GM21576 (cell line): ENCODE measurements around the gene TWIST1.

ENCODE experiments used
- ATAC-seq: cut with Tn5 transposase; IDR thresholded peaks from one replicate; pipeline ENCODE4 v1.9.1; 2021; ENCODE audit warnings: mild to moderate bottlenecking, moderate library complexity; ENCODE audit not compliant: unreplicated experiment

TWIST1 gene

DNA sequence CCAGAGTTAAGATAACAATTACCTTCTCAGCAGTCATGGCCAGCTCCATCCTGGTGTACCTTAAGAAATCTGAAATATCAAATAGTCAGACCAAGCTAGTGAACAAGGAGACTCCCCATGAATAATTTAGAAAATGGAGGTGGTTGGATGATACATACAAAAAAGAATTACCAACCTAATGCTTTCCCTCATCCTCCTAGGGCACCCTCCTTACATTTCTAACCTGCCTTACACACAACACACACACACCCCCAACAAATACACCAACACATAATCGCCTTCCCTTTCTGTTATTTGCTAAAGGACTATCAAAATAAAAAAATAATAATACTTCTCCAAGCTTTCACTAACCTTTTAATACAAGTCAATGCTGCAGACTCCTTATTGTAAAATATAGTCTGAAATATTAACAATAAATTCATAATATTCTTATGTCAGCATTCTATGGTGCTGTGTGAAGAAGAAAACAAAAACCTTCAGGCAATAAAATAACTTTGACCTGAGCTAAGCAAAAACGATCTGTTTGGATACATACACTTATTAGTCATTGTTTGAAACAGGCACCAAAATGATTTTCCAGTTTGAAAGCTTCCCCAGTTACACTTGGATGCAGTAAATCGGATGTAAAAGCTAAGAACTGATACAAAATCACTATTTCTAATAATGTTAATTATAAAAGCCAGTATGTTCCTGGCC, 3.4 kb downstream of the TWIST1 start:
- no peak for ATAC-seq

DNA sequence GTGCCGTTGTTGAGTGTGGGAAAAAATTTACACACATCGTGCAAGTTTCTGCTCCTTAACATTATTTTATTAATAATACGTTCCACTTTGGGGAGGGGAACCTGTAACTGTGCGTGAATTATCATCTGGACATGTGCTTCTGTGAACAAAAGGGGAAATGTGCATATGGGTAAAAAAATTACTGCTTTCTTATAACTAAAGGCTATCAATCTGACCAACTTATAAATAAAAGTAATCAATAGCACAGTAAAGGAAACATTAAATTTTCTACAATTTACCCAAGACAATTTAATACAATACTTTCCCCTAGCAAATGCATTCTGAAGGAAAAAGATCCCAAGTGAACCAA, 4.5 kb downstream of the TWIST1 start:
- ATAC-seq, result no peak

- ATAC-seq, result no peak
These were observed 5.0 kb downstream of the TWIST1 start for GRCh38 chr7:19112274-19113001.

DNA sequence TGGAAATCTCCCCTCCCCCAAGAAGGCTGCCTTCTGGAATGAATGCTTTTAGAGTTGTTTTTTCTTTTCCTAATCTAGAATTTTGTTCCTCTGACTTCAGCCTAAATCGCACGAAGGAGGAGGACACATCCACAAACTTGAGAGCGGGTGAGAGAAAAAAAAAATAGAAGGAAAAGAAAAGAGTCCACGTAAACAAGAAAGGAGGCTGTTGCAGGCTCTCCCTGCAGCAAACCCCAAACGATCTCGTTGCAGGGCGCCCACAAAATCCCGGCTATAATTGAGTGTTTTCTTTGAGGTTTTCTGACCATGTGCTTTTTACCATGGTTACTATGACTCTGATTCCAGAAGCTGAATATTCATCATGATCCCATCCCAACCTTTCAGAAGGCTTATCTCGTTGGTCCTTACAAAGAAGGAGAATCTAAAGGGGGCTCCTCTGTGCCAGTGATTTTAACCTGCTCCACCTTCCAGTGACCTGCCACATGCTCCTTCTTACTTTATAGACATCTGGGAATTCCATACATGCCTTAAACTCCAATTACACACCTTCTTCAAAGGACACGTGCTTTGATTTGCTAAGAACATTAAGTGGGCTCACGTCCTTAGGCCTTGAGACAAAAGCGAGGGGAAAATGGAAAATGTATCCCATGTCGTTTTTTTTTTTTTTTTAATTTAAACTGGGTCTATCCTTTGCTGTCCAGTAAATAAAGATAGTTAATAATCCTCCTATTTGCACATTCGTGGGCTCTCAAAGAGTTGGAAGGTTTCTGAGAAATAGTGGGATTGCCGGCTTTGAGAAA, 5.8 kb downstream of the TWIST1 start:
- ATAC-seq, result no peak

GRCh38 chr7:19110776-19111175, 6.7 kb downstream of the TWIST1 start:
- no peak for ATAC-seq

- no peak for ATAC-seq
These were observed 7.3 kb downstream of the TWIST1 start for GRCh38 chr7:19110026-19110730.

DNA sequence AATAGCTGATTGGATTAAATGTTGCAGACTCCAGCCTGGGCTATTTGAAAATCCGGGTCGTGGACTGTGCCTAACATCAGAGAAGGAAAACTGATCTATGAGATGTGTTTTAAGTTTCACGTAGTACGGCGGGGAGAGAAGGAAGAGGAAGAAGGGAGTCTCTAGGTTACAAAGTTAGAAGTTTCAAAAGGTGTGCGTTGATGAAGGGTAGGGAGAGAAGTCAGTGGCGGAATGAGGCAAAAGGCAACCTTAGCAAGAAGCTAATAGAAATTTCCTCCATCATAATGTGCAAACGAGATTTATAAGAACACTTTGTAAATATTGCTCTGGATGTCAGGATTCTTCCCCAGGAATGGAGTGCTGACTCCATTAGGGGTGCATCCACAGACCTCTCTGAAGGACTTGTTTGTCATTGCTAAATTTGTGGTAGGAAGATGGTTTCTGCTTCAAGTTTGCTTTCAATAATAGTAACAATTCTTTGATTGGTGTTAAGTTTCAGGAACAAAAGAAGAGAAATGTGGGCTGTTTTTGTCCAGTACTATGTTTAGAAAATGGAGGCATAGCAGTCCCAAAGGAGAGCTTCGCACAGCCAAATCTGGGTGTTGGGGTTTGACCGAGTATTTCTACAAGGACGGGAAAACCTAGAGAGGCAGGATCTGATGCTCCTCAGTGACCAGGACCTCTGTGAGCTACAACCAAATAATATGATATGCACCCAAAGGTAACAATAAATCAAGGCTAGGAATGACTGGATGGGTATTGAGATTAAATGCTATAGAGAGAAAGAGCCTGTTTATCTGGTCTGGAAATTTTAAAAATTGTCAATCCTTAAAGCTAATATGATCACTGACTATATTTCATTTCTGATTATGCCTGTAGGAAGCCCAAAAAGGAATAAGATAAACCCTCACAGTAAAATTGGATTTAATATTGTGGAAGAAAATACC, 8.2 kb downstream of the TWIST1 start:
- no peak for ATAC-seq

GRCh38 chr7:19107356-19108146, 9.9 kb downstream of the TWIST1 start:
- no peak for ATAC-seq

DNA sequence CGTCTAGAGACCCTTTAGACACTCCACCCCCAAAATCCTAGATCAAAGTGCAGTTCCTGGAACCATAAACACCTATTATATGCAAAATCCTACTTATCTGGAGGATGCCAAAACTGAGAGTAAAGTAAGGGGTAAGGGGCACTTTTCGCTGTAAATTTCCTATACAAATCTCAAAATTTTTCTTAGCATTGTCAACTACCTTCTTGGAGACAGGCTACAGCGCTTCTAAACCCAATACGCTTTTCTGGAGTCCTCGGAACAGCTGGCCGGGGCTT, 10.4 kb downstream of the TWIST1 start:
- ATAC-seq, result no peak

DNA sequence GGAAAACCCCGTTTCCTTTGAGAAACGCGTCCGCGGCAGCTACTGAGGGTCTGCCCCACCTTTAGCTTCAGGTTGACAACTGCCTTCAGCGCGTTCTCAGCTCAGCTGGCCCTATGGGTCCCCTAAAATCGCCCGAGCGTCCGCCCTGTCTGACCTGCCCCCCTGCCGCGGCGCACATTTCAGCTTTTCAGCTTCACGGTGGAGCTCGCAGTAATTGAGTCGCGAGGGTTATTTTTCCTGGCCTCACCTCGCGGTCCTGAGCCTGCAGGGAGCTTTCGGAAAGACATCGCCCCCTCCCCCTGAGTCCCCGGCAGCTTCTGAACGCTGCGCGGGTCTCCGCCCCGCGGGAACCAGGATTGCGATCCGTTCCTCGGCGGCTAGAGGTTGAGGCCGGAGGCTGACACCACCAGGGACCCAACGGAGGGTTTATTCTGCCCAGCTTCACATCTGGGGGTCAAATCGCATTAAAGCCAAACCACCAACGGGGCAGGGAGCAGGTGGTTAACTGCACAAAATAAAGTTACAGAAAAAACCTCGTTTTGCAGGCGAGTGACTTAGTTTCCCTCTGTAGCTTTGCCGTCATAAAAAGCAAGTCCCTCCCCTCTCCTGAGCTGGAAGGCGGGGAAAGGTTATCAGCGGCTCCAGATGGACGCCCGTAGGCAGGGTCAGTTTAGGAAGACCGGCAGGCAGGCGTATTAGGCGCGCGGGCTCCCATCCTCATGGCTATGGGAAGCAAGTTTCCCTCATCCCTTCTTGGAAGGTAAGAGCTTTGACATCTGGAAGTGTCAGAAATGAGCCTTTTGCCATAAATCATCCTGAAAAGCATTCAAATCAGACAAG, 11.0 kb downstream of the TWIST1 start:
- no peak for ATAC-seq

GRCh38 chr7:19105546-19105945, 11.9 kb downstream of the TWIST1 start:
- no peak for ATAC-seq

DNA sequence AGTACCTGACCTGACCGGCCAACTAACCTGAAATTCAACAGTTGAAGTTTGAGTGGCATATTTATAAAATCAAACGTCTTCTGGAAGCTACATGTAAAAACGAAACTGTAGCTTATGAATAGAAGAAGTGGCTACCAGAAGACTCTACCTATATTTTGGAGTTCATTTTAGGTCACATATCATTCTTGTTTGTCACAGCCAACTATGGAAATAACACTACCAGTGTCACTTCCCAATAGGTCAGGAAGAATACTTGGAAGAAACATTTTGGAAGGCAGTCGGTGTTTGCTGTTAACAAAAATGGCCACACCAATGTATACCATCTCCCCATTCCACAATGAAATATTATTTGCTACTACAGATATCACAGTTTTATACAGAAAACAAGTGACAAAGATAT, 12.6 kb downstream of the TWIST1 start:
- no peak for ATAC-seq

- no peak for ATAC-seq
These were observed 14.6 kb downstream of the TWIST1 start for GRCh38 chr7:19102884-19103283.

GRCh38 chr7:19101909-19102308, 15.5 kb downstream of the TWIST1 start:
- ATAC-seq, result no peak

DNA sequence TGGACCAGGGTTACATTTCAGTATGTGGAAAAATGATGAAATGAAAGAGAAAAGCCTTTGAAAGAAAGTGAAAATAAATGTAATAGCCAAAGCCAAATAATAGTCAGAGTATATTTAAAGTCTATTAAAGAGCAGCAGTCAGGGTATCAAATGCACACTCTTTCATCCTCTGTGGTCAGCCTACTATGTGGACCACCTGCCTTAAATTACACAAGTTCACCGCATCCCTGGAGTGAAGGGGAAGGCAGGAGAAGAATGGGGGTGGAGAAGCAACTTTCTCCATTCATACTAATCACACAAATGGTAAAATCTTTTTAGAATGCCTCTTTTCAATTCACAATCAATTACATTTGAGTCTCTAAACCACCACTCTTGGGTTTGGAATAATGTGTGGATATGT, 16.0 kb downstream of the TWIST1 start:
- ATAC-seq, result no peak

DNA sequence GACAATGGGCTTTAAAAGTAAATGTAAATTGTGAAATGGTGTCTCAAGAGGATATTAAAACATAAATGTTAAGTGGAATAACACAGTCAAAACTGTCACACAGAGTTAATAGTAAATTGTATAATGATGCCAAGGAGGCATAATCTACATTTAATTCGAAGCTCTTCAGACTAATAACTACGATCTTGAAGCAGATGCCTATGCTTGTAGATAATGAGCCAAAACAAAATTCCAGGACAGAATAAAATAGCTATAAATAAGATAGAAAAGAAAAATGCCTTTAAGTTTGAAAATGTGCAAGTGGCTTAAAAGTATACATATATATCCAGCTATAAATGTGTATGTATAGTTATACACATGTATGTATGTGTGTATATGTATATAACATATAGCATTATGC, 17.5 kb downstream of the TWIST1 start:
- ATAC-seq, result no peak

GRCh38 chr7:19099194-19099593, 18.2 kb downstream of the TWIST1 start:
- ATAC-seq, result no peak

DNA sequence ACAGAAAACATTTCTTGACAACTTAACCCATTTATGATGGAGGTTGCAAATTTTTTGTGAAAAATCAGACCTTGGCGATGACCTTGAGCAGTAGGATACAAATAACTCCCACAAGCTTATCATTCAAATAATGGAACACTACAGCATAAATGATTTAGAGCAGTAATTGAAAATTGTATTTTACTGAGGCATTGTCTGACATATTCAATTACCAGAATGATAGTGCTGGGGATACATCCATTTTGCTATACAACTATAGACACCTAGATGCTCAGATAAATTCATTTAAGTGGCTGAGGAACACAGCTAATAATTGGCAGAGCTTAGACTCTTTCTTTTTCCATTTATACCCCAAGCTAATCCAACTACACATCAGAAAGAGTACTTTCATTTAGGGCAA, 18.9 kb downstream of the TWIST1 start:
- ATAC-seq, result no peak
